ENCODE data around the gene ABI3BP. TPM values are rescaled to one million over a fixed set of nuclear protein-coding genes. Genes with fewer than 3 reads are reported as not detected.
A peak's percentile ranks its signal among the peaks of the same experiment; 100 is the strongest.

Gene ABI3BP
- total RNA-seq, 1 donor from 2014 or later: 1.1 TPM

- Histone ChIP-seq H3K27ac (ENCODE audit: low read depth, low read length) (no peak overlapping the region), H3K27me3 (ENCODE audit: insufficient read depth, low read length) (no peaks in the 10 kb centered on the region), H3K36me3 (ENCODE audit: insufficient read depth, low read length) (no peaks in the 10 kb centered on the region), H3K4me2 (ENCODE audit: low read length) (no peak overlapping the region), H2AFZ (ENCODE audit: low read depth, low read length) (no peak overlapping the region), H3K4me1 (ENCODE audit: insufficient read depth, low read length) (peaks cover 40% of the 10 kb centered on the region), H3K9ac (ENCODE audit: low read length) (no peak overlapping the region), H3K9me3 (ENCODE audit: insufficient read depth, low read depth, low read length) (no peaks in the 10 kb centered on the region), H3K79me2 (ENCODE audit: insufficient read depth, low read length) (no peaks in the 10 kb centered on the region), H3K4me3 (ENCODE audit: insufficient read depth, low read depth, low read length) (no peak overlapping the region), H4K20me1 (ENCODE audit: insufficient read depth, low read length) (no peaks in the 10 kb centered on the region)
- Mint-ChIP-seq H3K4me1 (ENCODE audit: low read depth, unreplicated experiment) (peaks cover 16% of the 10 kb centered on the region), H3K36me3 (ENCODE audit: low read depth, unreplicated experiment) (no peaks in the 10 kb centered on the region), H3K4me3 (ENCODE audit: unreplicated experiment) (no peak overlapping the region), H3K9me3 (ENCODE audit: unreplicated experiment) (peaks cover 3% of the 10 kb centered on the region), H3K27ac (ENCODE audit: unreplicated experiment) (no peak overlapping the region), H3K27me3 (ENCODE audit: low read depth, unreplicated experiment) (no peaks in the 10 kb centered on the region)
- TF ChIP-seq CTCF (IDR thresholded peaks at IDR 0.05; ENCODE audit: insufficient read depth, low read depth, low read length) (no peak), EZH2 (IDR thresholded peaks at IDR 0.05; ENCODE audit: insufficient read depth, low read length) (no peak)
- DNase-seq (ENCODE audit: low read depth) (no peak), FAIRE-seq (no peak)
Observed at GRCh38 chr3:100780071-100780622, 213.1 kb downstream of the ABI3BP start.

GRCh38 chr3:100779480-100779879 is 213.7 kb downstream of the ABI3BP start:
- DNase-seq (ENCODE audit: low read depth) (no peak), FAIRE-seq (no peak)
- Histone ChIP-seq H3K27me3 (ENCODE audit: insufficient read depth, low read length) (no peaks in the 10 kb centered on the region), H3K4me1 (ENCODE audit: insufficient read depth, low read length) (peaks cover 40% of the 10 kb centered on the region), H4K20me1 (ENCODE audit: insufficient read depth, low read length) (no peaks in the 10 kb centered on the region), H3K9ac (ENCODE audit: low read length) (no peak overlapping the region), H3K36me3 (ENCODE audit: insufficient read depth, low read length) (no peaks in the 10 kb centered on the region), H3K9me3 (ENCODE audit: insufficient read depth, low read depth, low read length) (no peaks in the 10 kb centered on the region), H3K27ac (ENCODE audit: low read depth, low read length) (no peak overlapping the region), H3K4me2 (ENCODE audit: low read length) (no peak overlapping the region), H3K79me2 (ENCODE audit: insufficient read depth, low read length) (no peaks in the 10 kb centered on the region), H2AFZ (ENCODE audit: low read depth, low read length) (no peak overlapping the region), H3K4me3 (ENCODE audit: insufficient read depth, low read depth, low read length) (no peak overlapping the region)
- no peak overlapping the region for H3K27ac Mint-ChIP-seq (ENCODE audit: unreplicated experiment)
- H3K4me3 Mint-ChIP-seq (ENCODE audit: unreplicated experiment): no peak overlapping the region
- no peak for TF ChIP-seq EZH2 (IDR thresholded peaks at IDR 0.05; ENCODE audit: insufficient read depth, low read length)
- no peak for TF ChIP-seq CTCF (IDR thresholded peaks at IDR 0.05; ENCODE audit: insufficient read depth, low read depth, low read length)
- peaks cover 1% of the 10 kb centered on the region for H3K9me3 Mint-ChIP-seq (ENCODE audit: unreplicated experiment)
- H3K4me1 Mint-ChIP-seq (ENCODE audit: low read depth, unreplicated experiment): peaks cover 16% of the 10 kb centered on the region
- H3K27me3 Mint-ChIP-seq (ENCODE audit: low read depth, unreplicated experiment): no peaks in the 10 kb centered on the region
- no peaks in the 10 kb centered on the region for H3K36me3 Mint-ChIP-seq (ENCODE audit: low read depth, unreplicated experiment)

- FAIRE-seq (peak; percentile 82), DNase-seq (ENCODE audit: low read depth) (peak; percentile 65)
- no peak for TF ChIP-seq EZH2 (IDR thresholded peaks at IDR 0.05; ENCODE audit: insufficient read depth, low read length)
- no peak for TF ChIP-seq CTCF (IDR thresholded peaks at IDR 0.05; ENCODE audit: insufficient read depth, low read depth, low read length)
- Histone ChIP-seq H3K79me2 (ENCODE audit: insufficient read depth, low read length) (no peaks in the 10 kb centered on the region), H4K20me1 (ENCODE audit: insufficient read depth, low read length) (no peaks in the 10 kb centered on the region), H3K27ac (ENCODE audit: low read depth, low read length) (peak overlapping the region; percentile 37), H2AFZ (ENCODE audit: low read depth, low read length) (no peak overlapping the region), H3K4me1 (ENCODE audit: insufficient read depth, low read length) (peaks cover 36% of the 10 kb centered on the region), H3K9ac (ENCODE audit: low read length) (no peak overlapping the region), H3K9me3 (ENCODE audit: insufficient read depth, low read depth, low read length) (no peaks in the 10 kb centered on the region), H3K4me3 (ENCODE audit: insufficient read depth, low read depth, low read length) (no peak overlapping the region), H3K36me3 (ENCODE audit: insufficient read depth, low read length) (no peaks in the 10 kb centered on the region), H3K4me2 (ENCODE audit: low read length) (peak overlapping the region; percentile 12), H3K27me3 (ENCODE audit: insufficient read depth, low read length) (no peaks in the 10 kb centered on the region)
- no peak overlapping the region for H3K27ac Mint-ChIP-seq (ENCODE audit: unreplicated experiment)
- no peak overlapping the region for H3K4me3 Mint-ChIP-seq (ENCODE audit: unreplicated experiment)
- H3K4me1 Mint-ChIP-seq (ENCODE audit: low read depth, unreplicated experiment): peaks cover 14% of the 10 kb centered on the region
- H3K36me3 Mint-ChIP-seq (ENCODE audit: low read depth, unreplicated experiment): no peaks in the 10 kb centered on the region
- peaks cover 1% of the 10 kb centered on the region for H3K9me3 Mint-ChIP-seq (ENCODE audit: unreplicated experiment)
- no peaks in the 10 kb centered on the region for H3K27me3 Mint-ChIP-seq (ENCODE audit: low read depth, unreplicated experiment)
Observed at GRCh38 chr3:100777271-100777670, 215.9 kb downstream of the ABI3BP start.

Measured in astrocyte (in vitro differentiated cells and primary cell).